IMR-90 (cell line): ENCODE data around the gene RNF223. TPM values are rescaled to one million over a fixed set of nuclear protein-coding genes. Genes with fewer than 3 reads are reported as not detected.

Source experiments
- ATAC-seq: fragments of 200-7000 bp; cut with Tn5 transposase; 2 replicates; pipeline ENCODE4 v1.9.1; 2020; ENCODE audit warnings: low read depth, mild to moderate bottlenecking, moderate library complexity
- BruUV-seq: library from RNA; stranded (reverse); fragments of 400-500 nt; replicated peaks from 2 replicates; lab custom pipeline; 2021; lab: Mats Ljungman, UMichigan
- CTCF ChIA-PET: fragments of 300-600 bp; formaldehyde crosslinking; extraction: SDS; loops from one replicate; lab custom pipeline; 2021; ENCODE audit warnings: antibody characterized with exemption; lab: Yijun Ruan, JAX
- POLR2A ChIA-PET: fragments of 300-600 bp; sonication (Branson Sonifier 250); formaldehyde crosslinking; loops from one replicate; lab custom pipeline; 2022; ENCODE audit warnings: antibody characterized with exemption; ENCODE audit not compliant: unreplicated experiment; lab: Charles Lee
- DNase-seq: peaks from one replicate; pipeline ENCODE4 v3.0.0; 2013
- H2AFZ ChIP-seq: replicated peaks from 2 replicates; pipeline ENCODE3; 2013; ENCODE audit warnings: low read length, mild to moderate bottlenecking; ENCODE audit not compliant: poor library complexity
- H2AK5ac ChIP-seq: 2 replicates; pipeline ENCODE4 v1.6.1; 2013; ENCODE audit warnings: low read depth, low read length, inconsistent platforms
- H2AK9ac ChIP-seq: replicated peaks from 2 replicates; pipeline ENCODE3; 2013; ENCODE audit warnings: mild to moderate bottlenecking, low read depth, low read length, moderate library complexity; ENCODE audit not compliant: poor library complexity
- H2BK120ac ChIP-seq: 2 replicates; pipeline ENCODE4 v1.6.1; 2013; ENCODE audit warnings: low read depth, low read length, inconsistent platforms
- H2BK15ac ChIP-seq: 3 replicates; pipeline ENCODE4 v1.6.1; 2013; ENCODE audit warnings: low read depth, low read length, inconsistent platforms
- H2BK20ac ChIP-seq: 2 replicates; pipeline ENCODE4 v1.6.1; 2013; ENCODE audit warnings: low read depth, mild to moderate bottlenecking, inconsistent platforms, low read length, moderate library complexity
- H2BK5ac ChIP-seq: 2 replicates; pipeline ENCODE4 v1.6.1; 2013; ENCODE audit warnings: mild to moderate bottlenecking, low read depth, low read length, inconsistent platforms; ENCODE audit not compliant: poor library complexity, severe bottlenecking
- H3K14ac ChIP-seq: replicated peaks from 2 replicates; pipeline ENCODE4 v1.6.1; 2013; ENCODE audit warnings: low read depth, low read length, inconsistent platforms
- H3K18ac ChIP-seq: 2 replicates; pipeline ENCODE4 v1.6.1; 2013; ENCODE audit warnings: low read depth, low read length, control low read depth
- H3K23ac ChIP-seq: 2 replicates; pipeline ENCODE4 v1.6.1; 2013; ENCODE audit warnings: low read depth, low read length, inconsistent platforms
- H3K27ac ChIP-seq: 2 replicates; pipeline ENCODE4 v1.5.1; 2013; ENCODE audit warnings: mild to moderate bottlenecking, control low read depth, low read length; ENCODE audit not compliant: insufficient read depth
- H3K27me3 ChIP-seq: 2 replicates; pipeline ENCODE4 v1.6.1; 2013; ENCODE audit warnings: low read length; ENCODE audit not compliant: control insufficient read depth, insufficient read depth
- H3K36me3 ChIP-seq: 2 replicates; pipeline ENCODE4 v1.6.1; 2013; ENCODE audit warnings: low read length, mixed read lengths; ENCODE audit not compliant: control insufficient read depth, insufficient read depth
- H3K4ac ChIP-seq: 2 replicates; pipeline ENCODE4 v1.6.1; 2013; ENCODE audit warnings: low read depth, low read length, inconsistent platforms
- H3K4me1 ChIP-seq: 2 replicates; pipeline ENCODE4 v1.6.1; 2013; ENCODE audit warnings: low read length, mixed read lengths; ENCODE audit not compliant: control insufficient read depth, insufficient read depth
- H3K4me2 ChIP-seq: 2 replicates; pipeline ENCODE4 v1.6.1; 2013; ENCODE audit warnings: low read depth, mild to moderate bottlenecking, control low read depth, low read length, moderate library complexity
- H3K4me3 ChIP-seq: 2 replicates; pipeline ENCODE4 v1.5.1; 2013; ENCODE audit warnings: low read depth, mild to moderate bottlenecking, control low read depth, low read length, moderate library complexity; ENCODE audit not compliant: insufficient read depth
- H3K56ac ChIP-seq: 2 replicates; pipeline ENCODE4 v1.6.1; 2013; ENCODE audit warnings: low read length, inconsistent platforms; ENCODE audit not compliant: insufficient read depth; ENCODE audit errors: extremely low read depth
- H3K79me1 ChIP-seq, 2 experiments: 2 replicates each; pipeline ENCODE4 v1.6.1; 2013; ENCODE audit warnings: low read length in 2 of 2, inconsistent platforms in 1 of 2, low read depth in 1 of 2
- H3K9ac ChIP-seq: 2 replicates; pipeline ENCODE4 v1.6.1; 2013; ENCODE audit warnings: low read depth, low read length, control low read depth
- H3K9me1 ChIP-seq: 2 replicates; pipeline ENCODE4 v1.6.1; 2013; ENCODE audit warnings: low read length, inconsistent platforms; ENCODE audit not compliant: insufficient read depth
- H3K9me3 ChIP-seq: 2 replicates; pipeline ENCODE4 v1.6.1; 2013; ENCODE audit warnings: low read length; ENCODE audit not compliant: control insufficient read depth, insufficient read depth
- H4K20me1 ChIP-seq: 2 replicates; pipeline ENCODE4 v1.6.1; 2013; ENCODE audit warnings: low read length, inconsistent platforms; ENCODE audit not compliant: insufficient read depth
- H4K5ac ChIP-seq: 2 replicates; pipeline ENCODE4 v1.6.1; 2013; ENCODE audit warnings: mild to moderate bottlenecking, low read depth, low read length, control low read depth
- H4K8ac ChIP-seq, 2 experiments: 2 replicates each; pipeline ENCODE4 v1.6.1; 2013; ENCODE audit warnings: low read depth in 2 of 2, low read length in 2 of 2, control low read depth in 1 of 2, inconsistent platforms in 1 of 2
- H4K91ac ChIP-seq: 2 replicates; pipeline ENCODE4 v1.6.1; 2013; ENCODE audit warnings: low read depth, low read length, inconsistent platforms; ENCODE audit not compliant: insufficient read depth
- BHLHE40 ChIP-seq: fragments of 150-350 bp; IDR thresholded peaks from 2 replicates; pipeline ENCODE4 v1.6.1; 2016; ENCODE audit warnings: mild to moderate bottlenecking, low read depth, low read length
- FOS ChIP-seq: fragments of 150-350 bp; IDR thresholded peaks from 2 replicates; pipeline ENCODE4 v1.6.1; 2016; ENCODE audit warnings: low read depth, low read length
- MAFK ChIP-seq: IDR thresholded peaks from 2 replicates; pipeline ENCODE4 v1.6.1; 2012; ENCODE audit warnings: low read depth, low read length, improper control_type of control experiment
- POLR2A ChIP-seq: IDR thresholded peaks from 2 replicates; pipeline ENCODE4 v1.6.1; 2012; ENCODE audit warnings: mild to moderate bottlenecking, low read depth, low read length
- RAD21 ChIP-seq: IDR thresholded peaks from 2 replicates; pipeline ENCODE4 v1.6.1; 2012; ENCODE audit warnings: low read length, improper control_type of control experiment
- RCOR1 ChIP-seq: IDR thresholded peaks from 2 replicates; pipeline ENCODE4 v1.6.1; 2012; ENCODE audit warnings: mild to moderate bottlenecking, low read length, improper control_type of control experiment; ENCODE audit not compliant: insufficient replicate concordance
- WGBS, 2 experiments: methylation state at CpG; one replicate each; pipeline versions ENCODE4 v1.1.5 to v1.1.7; 2013; ENCODE audit warnings: missing lambda C conversion rate in 2 of 2; ENCODE audit not compliant: insufficient read length in 1 of 2; ENCODE audit errors: extremely low coverage in 2 of 2; 5-methylcytosine and 5-hydroxymethylcytosine counted together
- dilution Hi-C: fragments of 300-500 bp; cut with HindIII; formaldehyde crosslinking; loops from one replicate; pipeline ENCODE4 v1.14.3; 2018; ENCODE audit warnings: low sequenced_read_pairs; ENCODE audit not compliant: unreplicated experiment
- in situ Hi-C: fragments of 300-500 bp; cut with MboI; formaldehyde crosslinking; loops from 3 replicates; pipeline ENCODE4 v1.14.3; 2019; ENCODE audit warnings: low sequenced_read_pairs, inconsistent platforms, mixed read lengths
- intact Hi-C: fragments of 100-400 bp; cut with micrococcal nuclease; formaldehyde crosslinking; loops from 2 replicates; pipeline ENCODE4 v1.10.0; 2022
- polyA plus RNA-seq, 3 experiments: library from polyadenylated mRNA; depleted of rRNA; stranded (reverse); fragments of >200 nt; gene quantifications; 2 replicates each; pipeline ENCODE4 v1.2.3, GENCODE V29; 2012; ENCODE audit warnings: low replicate concordance in 1 of 3
- total RNA-seq: library from RNA; depleted of rRNA; stranded (reverse); fragments of >200 nt; gene quantifications from 2 replicates; pipeline ENCODE4 v1.2.3, GENCODE V29; 2012
- TF ChIP-seq, protein P1 (sequence below): fragments of 150-350 bp; IDR thresholded peaks from 2 replicates; pipeline ENCODE4 v1.6.1; 2017; ENCODE audit warnings: mild to moderate bottlenecking, antibody characterized with exemption, low read length, low read depth
- TF ChIP-seq, protein P2 (sequence below): conservative IDR thresholded peaks from 2 replicates; pipeline ENCODE4 v1.5.1; 2012; ENCODE audit warnings: mild to moderate bottlenecking, low read depth, low read length, improper control_type of control experiment

The RNF223 gene
- total and polyA plus RNA-seq, 2 of the 4 experiments (the other 2 are of a cell fraction): not detected

DNA sequence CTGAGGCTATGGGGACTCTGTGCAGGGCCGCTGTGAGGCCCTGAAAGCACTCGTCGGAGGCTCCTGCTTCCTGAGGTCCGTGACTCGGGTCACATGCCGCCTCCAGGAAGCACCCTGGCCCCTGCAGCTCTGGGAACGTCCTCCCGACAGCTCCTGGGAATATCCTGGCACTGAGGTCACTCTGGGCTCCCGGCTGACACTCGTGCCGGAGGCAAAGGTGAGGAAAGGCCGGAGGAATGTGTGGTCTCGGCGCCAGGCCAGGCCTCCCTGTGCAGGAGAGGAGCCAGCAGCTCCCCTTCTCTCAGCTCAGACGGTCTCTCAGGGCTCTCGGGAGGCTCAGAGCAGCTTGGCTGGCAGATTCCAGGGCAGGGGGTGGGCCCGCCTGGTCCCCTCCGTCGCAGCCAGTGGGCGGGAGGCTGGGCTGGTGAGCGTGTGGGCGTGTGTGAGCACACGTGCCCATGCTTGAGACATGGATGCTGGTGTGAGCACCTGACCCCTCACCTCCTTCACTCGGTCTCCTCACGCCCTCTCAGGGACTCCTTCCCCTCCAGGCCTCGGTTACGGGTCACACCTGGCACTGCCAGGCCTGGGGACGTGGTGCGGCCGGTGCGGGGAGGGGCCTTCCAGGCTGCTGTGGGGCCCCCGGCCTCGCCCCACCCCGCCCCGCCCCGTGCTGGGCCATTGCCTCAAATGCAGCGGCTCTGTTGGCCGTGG is 5.5 kb upstream of the RNF223 start:
- intact Hi-C loops: loop anchor here (1.0 kb wide), 1 partner anchor 24 kb away; no protein-coding TSS in a partner anchor
- Histone ChIP-seq H2AFZ (peak overlapping the region; percentile 81), H2BK120ac (peak overlapping the region; percentile 28; the same call in 1 of the 2 replicates), H4K5ac (no peak overlapping the region; the same call in 1 of the 2 replicates), H3K56ac (no peak overlapping the region), H2BK5ac (no peak overlapping the region), H2AK9ac (peak overlapping the region; percentile 5), H2BK15ac (no peak overlapping the region), H3K36me3 (peaks cover 2% of the 10 kb centered on the region), H3K4me1 (peaks cover 11% of the 10 kb centered on the region), H4K8ac (peak overlapping the region in 1 of 2 experiments; percentile 46; a peak in 1 of 4 replicates), H3K27me3 (no peaks in the 10 kb centered on the region; the same call in 1 of the 2 replicates), H2AK5ac (peak overlapping the region; percentile 74), H3K4me3 (no peak overlapping the region), H3K9ac (0 out of 2 replicates have a peak overlapping the region, but pooled peaks have one; percentile 11), H2BK20ac (no peak overlapping the region), H4K91ac (peak overlapping the region; percentile 50; the same call in 1 of the 2 replicates), H3K14ac (peak overlapping the region; percentile 62; the same call in 1 of the 2 replicates), H3K23ac (peak overlapping the region; percentile 48; the same call in 1 of the 2 replicates), H3K18ac (no peak overlapping the region), H3K9me1 (no peaks in the 10 kb centered on the region), H3K4me2 (peak overlapping the region; percentile 51), H3K79me1 (no peaks in the 10 kb centered on the region), H3K9me3 (no peaks in the 10 kb centered on the region), H3K27ac (peak overlapping the region; percentile 2; the same call in 1 of the 2 replicates), H3K4ac (peak overlapping the region; percentile 62), H4K20me1 (peaks cover 3% of the 10 kb centered on the region)
- ChIA-PET POLR2A (no interaction called here), CTCF (no interaction called here)
- ATAC-seq (peak; percentile 86), DNase-seq (peak; percentile 90)
- dilution Hi-C loops: no loop called here
- no TSS peak for BruUV-seq
- in situ Hi-C loops: no loop called here
- TF ChIP-seq RAD21 (no peak), BHLHE40 (peak; percentile 97), MAFK (0 out of 2 replicates have a peak, but pooled peaks have one; percentile 3), FOS (peak; percentile 21; the same call in 1 of the 2 replicates), RCOR1 (no peak), POLR2A (peak; percentile 57; the same call in 1 of the 2 replicates)
- TF ChIP-seq, protein P1, sequence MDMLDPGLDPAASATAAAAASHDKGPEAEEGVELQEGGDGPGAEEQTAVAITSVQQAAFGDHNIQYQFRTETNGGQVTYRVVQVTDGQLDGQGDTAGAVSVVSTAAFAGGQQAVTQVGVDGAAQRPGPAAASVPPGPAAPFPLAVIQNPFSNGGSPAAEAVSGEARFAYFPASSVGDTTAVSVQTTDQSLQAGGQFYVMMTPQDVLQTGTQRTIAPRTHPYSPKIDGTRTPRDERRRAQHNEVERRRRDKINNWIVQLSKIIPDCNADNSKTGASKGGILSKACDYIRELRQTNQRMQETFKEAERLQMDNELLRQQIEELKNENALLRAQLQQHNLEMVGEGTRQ: peak; percentile 89
- TF ChIP-seq, protein P2, sequence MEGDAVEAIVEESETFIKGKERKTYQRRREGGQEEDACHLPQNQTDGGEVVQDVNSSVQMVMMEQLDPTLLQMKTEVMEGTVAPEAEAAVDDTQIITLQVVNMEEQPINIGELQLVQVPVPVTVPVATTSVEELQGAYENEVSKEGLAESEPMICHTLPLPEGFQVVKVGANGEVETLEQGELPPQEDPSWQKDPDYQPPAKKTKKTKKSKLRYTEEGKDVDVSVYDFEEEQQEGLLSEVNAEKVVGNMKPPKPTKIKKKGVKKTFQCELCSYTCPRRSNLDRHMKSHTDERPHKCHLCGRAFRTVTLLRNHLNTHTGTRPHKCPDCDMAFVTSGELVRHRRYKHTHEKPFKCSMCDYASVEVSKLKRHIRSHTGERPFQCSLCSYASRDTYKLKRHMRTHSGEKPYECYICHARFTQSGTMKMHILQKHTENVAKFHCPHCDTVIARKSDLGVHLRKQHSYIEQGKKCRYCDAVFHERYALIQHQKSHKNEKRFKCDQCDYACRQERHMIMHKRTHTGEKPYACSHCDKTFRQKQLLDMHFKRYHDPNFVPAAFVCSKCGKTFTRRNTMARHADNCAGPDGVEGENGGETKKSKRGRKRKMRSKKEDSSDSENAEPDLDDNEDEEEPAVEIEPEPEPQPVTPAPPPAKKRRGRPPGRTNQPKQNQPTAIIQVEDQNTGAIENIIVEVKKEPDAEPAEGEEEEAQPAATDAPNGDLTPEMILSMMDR: no peak
- 0% methylated on average over 1 of the region's 38 CpGs; no CpG with 5 or more reads in 1 of the 2 experiments for WGBS, 2 experiments
